Panc1 (cell line): ENCODE results near the gene PLCH1.

Source experiments
- CTCF ChIP-seq: fragments of 450-650 bp; IDR thresholded peaks from 2 replicates; pipeline ENCODE4 v1.5.1; 2017; ENCODE audit warnings: mild to moderate bottlenecking
- TCF7L2 ChIP-seq: IDR thresholded peaks from 2 replicates; pipeline ENCODE4 v1.6.1; 2011; ENCODE audit warnings: mild to moderate bottlenecking, low read depth, low read length, inconsistent platforms
- TF ChIP-seq, protein P1 (sequence below), 2 experiments: IDR thresholded peaks; 2 replicates each; pipeline ENCODE4 v1.6.1; 2011 to 2012; ENCODE audit warnings: low read depth in 2 of 2, control low read depth in 1 of 2, low read length in 1 of 2, mild to moderate bottlenecking in 1 of 2, moderate library complexity in 1 of 2; ENCODE audit not compliant: insufficient read depth in 1 of 2

DNA sequence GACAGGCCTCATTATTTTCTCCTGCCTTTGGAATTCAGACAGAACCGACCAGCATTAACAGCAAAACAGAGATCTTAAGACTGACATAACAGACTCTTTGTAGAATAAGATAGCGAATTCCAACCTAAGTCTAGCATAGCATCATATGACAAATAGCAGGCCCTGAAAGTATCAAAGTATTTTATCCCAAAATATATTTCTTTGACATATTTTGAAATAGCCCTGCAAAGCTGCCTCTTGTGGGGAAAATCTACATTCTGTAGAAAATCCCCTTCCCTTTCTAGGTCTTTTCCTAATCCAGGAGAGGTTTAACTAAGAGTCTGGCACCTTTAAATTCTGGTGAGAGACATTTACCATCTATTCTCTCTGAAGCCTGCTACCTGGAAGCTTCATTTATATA, 417.0 kb downstream of the PLCH1 start:
- TF ChIP-seq TCF7L2 (no peak), CTCF (no peak)
- TF ChIP-seq, protein P1, sequence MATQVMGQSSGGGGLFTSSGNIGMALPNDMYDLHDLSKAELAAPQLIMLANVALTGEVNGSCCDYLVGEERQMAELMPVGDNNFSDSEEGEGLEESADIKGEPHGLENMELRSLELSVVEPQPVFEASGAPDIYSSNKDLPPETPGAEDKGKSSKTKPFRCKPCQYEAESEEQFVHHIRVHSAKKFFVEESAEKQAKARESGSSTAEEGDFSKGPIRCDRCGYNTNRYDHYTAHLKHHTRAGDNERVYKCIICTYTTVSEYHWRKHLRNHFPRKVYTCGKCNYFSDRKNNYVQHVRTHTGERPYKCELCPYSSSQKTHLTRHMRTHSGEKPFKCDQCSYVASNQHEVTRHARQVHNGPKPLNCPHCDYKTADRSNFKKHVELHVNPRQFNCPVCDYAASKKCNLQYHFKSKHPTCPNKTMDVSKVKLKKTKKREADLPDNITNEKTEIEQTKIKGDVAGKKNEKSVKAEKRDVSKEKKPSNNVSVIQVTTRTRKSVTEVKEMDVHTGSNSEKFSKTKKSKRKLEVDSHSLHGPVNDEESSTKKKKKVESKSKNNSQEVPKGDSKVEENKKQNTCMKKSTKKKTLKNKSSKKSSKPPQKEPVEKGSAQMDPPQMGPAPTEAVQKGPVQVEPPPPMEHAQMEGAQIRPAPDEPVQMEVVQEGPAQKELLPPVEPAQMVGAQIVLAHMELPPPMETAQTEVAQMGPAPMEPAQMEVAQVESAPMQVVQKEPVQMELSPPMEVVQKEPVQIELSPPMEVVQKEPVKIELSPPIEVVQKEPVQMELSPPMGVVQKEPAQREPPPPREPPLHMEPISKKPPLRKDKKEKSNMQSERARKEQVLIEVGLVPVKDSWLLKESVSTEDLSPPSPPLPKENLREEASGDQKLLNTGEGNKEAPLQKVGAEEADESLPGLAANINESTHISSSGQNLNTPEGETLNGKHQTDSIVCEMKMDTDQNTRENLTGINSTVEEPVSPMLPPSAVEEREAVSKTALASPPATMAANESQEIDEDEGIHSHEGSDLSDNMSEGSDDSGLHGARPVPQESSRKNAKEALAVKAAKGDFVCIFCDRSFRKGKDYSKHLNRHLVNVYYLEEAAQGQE (IDR thresholded peaks at IDR 0.05; ENCODE audit: insufficient read depth in 1 of 2, low read depth in 2 of 2, low read length in 1 of 2), result no peak
